ENCODE data around the gene CNFN.
A peak's percentile ranks its signal among the peaks of the same experiment; 100 is the strongest.

CNFN gene

GRCh38 chr19:42421591-42422031, 31.5 kb upstream of the CNFN start:
- Mint-ChIP-seq H3K4me1 (ENCODE audit: low read depth) (peaks cover 32% of the 10 kb centered on the region), H3K4me3 (no peak overlapping the region), H3K27me3 (peaks cover 68% of the 10 kb centered on the region), H3K9me3 (no peaks in the 10 kb centered on the region), H3K36me3 (ENCODE audit: low read depth) (no peaks in the 10 kb centered on the region), H3K27ac (no peak overlapping the region)
- intact Hi-C loops (cut with micrococcal nuclease): no loop called here

- Mint-ChIP-seq H3K4me3 (no peak overlapping the region), H3K4me1 (ENCODE audit: low read depth) (peaks cover 32% of the 10 kb centered on the region), H3K36me3 (ENCODE audit: low read depth) (no peaks in the 10 kb centered on the region), H3K27me3 (peaks cover 64% of the 10 kb centered on the region), H3K9me3 (no peaks in the 10 kb centered on the region), H3K27ac (no peak overlapping the region)
- intact Hi-C loops (cut with micrococcal nuclease): no loop called here
Observed at GRCh38 chr19:42421101-42421500, 31.0 kb upstream of the CNFN start.

GRCh38 chr19:42420055-42420544, 30.0 kb upstream of the CNFN start:
- Mint-ChIP-seq H3K4me3 (no peak overlapping the region), H3K27ac (no peak overlapping the region), H3K4me1 (ENCODE audit: low read depth) (peaks cover 32% of the 10 kb centered on the region), H3K36me3 (ENCODE audit: low read depth) (no peaks in the 10 kb centered on the region), H3K9me3 (no peaks in the 10 kb centered on the region), H3K27me3 (peaks cover 60% of the 10 kb centered on the region)
- intact Hi-C loops (cut with micrococcal nuclease): no loop called here

GRCh38 chr19:42419309-42419708, 29.2 kb upstream of the CNFN start:
- intact Hi-C loops (cut with micrococcal nuclease): no loop called here
- no peaks in the 10 kb centered on the region for H3K36me3 Mint-ChIP-seq (ENCODE audit: low read depth)
- peaks cover 53% of the 10 kb centered on the region for H3K27me3 Mint-ChIP-seq
- H3K4me1 Mint-ChIP-seq (ENCODE audit: low read depth): peaks cover 29% of the 10 kb centered on the region
- no peaks in the 10 kb centered on the region for H3K9me3 Mint-ChIP-seq
- no peak overlapping the region for H3K4me3 Mint-ChIP-seq
- H3K27ac Mint-ChIP-seq: no peak overlapping the region

- intact Hi-C loops (cut with micrococcal nuclease): no loop called here
- no peak overlapping the region for H3K4me3 Mint-ChIP-seq
- no peaks in the 10 kb centered on the region for H3K4me1 Mint-ChIP-seq (ENCODE audit: low read depth)
- peaks cover 15% of the 10 kb centered on the region for H3K27me3 Mint-ChIP-seq
- H3K36me3 Mint-ChIP-seq (ENCODE audit: low read depth): peaks cover 21% of the 10 kb centered on the region
- H3K27ac Mint-ChIP-seq: no peak overlapping the region
- H3K9me3 Mint-ChIP-seq: no peaks in the 10 kb centered on the region
Observed at GRCh38 chr19:42412661-42413076, 22.6 kb upstream of the CNFN start.

GRCh38 chr19:42412227-42412626, 22.1 kb upstream of the CNFN start:
- Mint-ChIP-seq H3K36me3 (ENCODE audit: low read depth) (peaks cover 25% of the 10 kb centered on the region), H3K4me1 (ENCODE audit: low read depth) (no peaks in the 10 kb centered on the region), H3K27ac (no peak overlapping the region), H3K9me3 (no peaks in the 10 kb centered on the region), H3K4me3 (no peak overlapping the region), H3K27me3 (peaks cover 15% of the 10 kb centered on the region)
- intact Hi-C loops (cut with micrococcal nuclease): no loop called here

- no peak overlapping the region for H3K4me3 Mint-ChIP-seq
Observed at GRCh38 chr19:42411581-42412178, 21.6 kb upstream of the CNFN start.

GRCh38 chr19:42410371-42410770, 20.3 kb upstream of the CNFN start:
- no peaks in the 10 kb centered on the region for H3K9me3 Mint-ChIP-seq
- H3K4me1 Mint-ChIP-seq (ENCODE audit: low read depth): no peaks in the 10 kb centered on the region
- H3K27me3 Mint-ChIP-seq: peaks cover 11% of the 10 kb centered on the region
- intact Hi-C loops (cut with micrococcal nuclease): no loop called here
- H3K4me3 Mint-ChIP-seq: no peak overlapping the region
- peaks cover 30% of the 10 kb centered on the region for H3K36me3 Mint-ChIP-seq (ENCODE audit: low read depth)
- H3K27ac Mint-ChIP-seq: no peak overlapping the region

More at GRCh38 chr19:42411581-42412178, 21.6 kb upstream of the CNFN start:
- H3K27me3 Mint-ChIP-seq: peaks cover 15% of the 10 kb centered on the region
- intact Hi-C loops (cut with micrococcal nuclease): no loop called here
- no peak overlapping the region for H3K27ac Mint-ChIP-seq
- H3K9me3 Mint-ChIP-seq: no peaks in the 10 kb centered on the region
- H3K36me3 Mint-ChIP-seq (ENCODE audit: low read depth): peaks cover 30% of the 10 kb centered on the region
- H3K4me1 Mint-ChIP-seq (ENCODE audit: low read depth): no peaks in the 10 kb centered on the region

- H3K36me3 Mint-ChIP-seq (ENCODE audit: low read depth): peaks cover 30% of the 10 kb centered on the region
- peaks cover 11% of the 10 kb centered on the region for H3K27me3 Mint-ChIP-seq
- H3K27ac Mint-ChIP-seq: no peak overlapping the region
- H3K4me1 Mint-ChIP-seq (ENCODE audit: low read depth): no peaks in the 10 kb centered on the region
- no peaks in the 10 kb centered on the region for H3K9me3 Mint-ChIP-seq
- H3K4me3 Mint-ChIP-seq: no peak overlapping the region
- intact Hi-C loops (cut with micrococcal nuclease): no loop called here
Observed at GRCh38 chr19:42409477-42409876, 19.4 kb upstream of the CNFN start.

GRCh38 chr19:42407816-42408175, 17.7 kb upstream of the CNFN start:
- peaks cover 30% of the 10 kb centered on the region for H3K36me3 Mint-ChIP-seq (ENCODE audit: low read depth)

GRCh38 chr19:42407085-42407815, 17.2 kb upstream of the CNFN start:
- Mint-ChIP-seq H3K9me3 (no peaks in the 10 kb centered on the region), H3K4me3 (no peak overlapping the region), H3K27me3 (peaks cover 15% of the 10 kb centered on the region), H3K36me3 (ENCODE audit: low read depth) (peaks cover 30% of the 10 kb centered on the region), H3K4me1 (ENCODE audit: low read depth) (peaks cover 3% of the 10 kb centered on the region), H3K27ac (no peak overlapping the region)
- intact Hi-C loops (cut with micrococcal nuclease): no loop called here

More at GRCh38 chr19:42407816-42408175, 17.7 kb upstream of the CNFN start:
- Mint-ChIP-seq H3K9me3 (no peaks in the 10 kb centered on the region), H3K27me3 (peaks cover 11% of the 10 kb centered on the region), H3K4me3 (no peak overlapping the region), H3K27ac (no peak overlapping the region), H3K4me1 (ENCODE audit: low read depth) (no peaks in the 10 kb centered on the region)
- intact Hi-C loops (cut with micrococcal nuclease): no loop called here

- intact Hi-C loops (cut with micrococcal nuclease): no loop called here
- Mint-ChIP-seq H3K4me3 (no peak overlapping the region), H3K27me3 (peaks cover 19% of the 10 kb centered on the region), H3K4me1 (ENCODE audit: low read depth) (peaks cover 11% of the 10 kb centered on the region), H3K36me3 (ENCODE audit: low read depth) (peaks cover 30% of the 10 kb centered on the region), H3K27ac (no peak overlapping the region), H3K9me3 (no peaks in the 10 kb centered on the region)
Observed at GRCh38 chr19:42406111-42406510, 16.0 kb upstream of the CNFN start.

- intact Hi-C loops (cut with micrococcal nuclease): loop anchor here (5.0 kb wide), 1 partner anchor 296 kb away; no protein-coding TSS in a partner anchor
- Mint-ChIP-seq H3K36me3 (ENCODE audit: low read depth) (peaks cover 29% of the 10 kb centered on the region), H3K27ac (no peak overlapping the region), H3K9me3 (no peaks in the 10 kb centered on the region), H3K4me3 (no peak overlapping the region), H3K4me1 (ENCODE audit: low read depth) (peaks cover 27% of the 10 kb centered on the region), H3K27me3 (peaks cover 29% of the 10 kb centered on the region)
Observed at GRCh38 chr19:42403586-42403985, 13.5 kb upstream of the CNFN start.

GRCh38 chr19:42402376-42403116, 12.4 kb upstream of the CNFN start:
- H3K27ac Mint-ChIP-seq: no peak overlapping the region
- no peaks in the 10 kb centered on the region for H3K9me3 Mint-ChIP-seq
- H3K27me3 Mint-ChIP-seq: peaks cover 29% of the 10 kb centered on the region
- H3K36me3 Mint-ChIP-seq (ENCODE audit: low read depth): peaks cover 19% of the 10 kb centered on the region
- H3K4me1 Mint-ChIP-seq (ENCODE audit: low read depth): peaks cover 35% of the 10 kb centered on the region
- H3K4me3 Mint-ChIP-seq: peak overlapping the region; percentile 71
- intact Hi-C loops (cut with micrococcal nuclease): loop anchor here (5.0 kb wide), 1 partner anchor 295 kb away; no protein-coding TSS in a partner anchor

All from dendritic cell treated with granulocyte-macrophage colony-stimulating factor and Interleukin-4, amounts not matched to agents 40 ng/mL and 50 ng/mL, for 4 days (primary cell).